ENCODE results near the gene EXOC6.

DNA sequence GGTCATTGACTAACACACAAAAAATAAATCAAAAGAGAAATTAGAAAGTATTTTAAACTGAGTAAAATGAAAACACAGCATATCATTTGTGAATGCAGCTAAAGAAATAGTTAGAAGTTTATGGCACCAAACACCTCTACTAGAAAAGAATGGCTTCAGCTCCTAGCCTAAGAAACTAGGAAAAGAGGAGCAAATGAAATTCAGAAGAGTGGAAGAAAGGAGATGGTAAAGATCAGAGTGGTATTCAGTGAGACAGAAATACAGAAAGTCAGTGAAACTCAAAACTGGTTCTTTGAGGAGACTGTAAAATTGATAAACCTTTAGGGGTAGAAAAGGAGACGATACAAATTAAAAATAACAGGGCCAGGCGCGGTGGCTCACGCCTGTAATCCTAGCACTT, 2.7 kb downstream of the EXOC6 start:
- no peak for TF ChIP-seq EZH2 (IDR thresholded peaks at IDR 0.05)
- TF ChIP-seq POLR2AphosphoS5 (IDR thresholded peaks at IDR 0.05; ENCODE audit: borderline replicate concordance, low read depth, low read length) = no peak

Measured in SK-N-MC (cell line).